VCaP (cell line): ENCODE data around the gene RSAD2.
A peak's percentile ranks its signal among the peaks of the same experiment; 100 is the strongest.

ENCODE experiments used
- H3K27ac ChIP-seq: fragments of 450-650 bp; 2 replicates; pipeline ENCODE4 v1.5.1; 2017
- CTCF ChIP-seq: fragments of 450-650 bp; conservative IDR thresholded peaks from 2 replicates; pipeline ENCODE4 v1.5.1; 2017; ENCODE audit warnings: mild to moderate bottlenecking, moderate library complexity

RSAD2 gene

DNA sequence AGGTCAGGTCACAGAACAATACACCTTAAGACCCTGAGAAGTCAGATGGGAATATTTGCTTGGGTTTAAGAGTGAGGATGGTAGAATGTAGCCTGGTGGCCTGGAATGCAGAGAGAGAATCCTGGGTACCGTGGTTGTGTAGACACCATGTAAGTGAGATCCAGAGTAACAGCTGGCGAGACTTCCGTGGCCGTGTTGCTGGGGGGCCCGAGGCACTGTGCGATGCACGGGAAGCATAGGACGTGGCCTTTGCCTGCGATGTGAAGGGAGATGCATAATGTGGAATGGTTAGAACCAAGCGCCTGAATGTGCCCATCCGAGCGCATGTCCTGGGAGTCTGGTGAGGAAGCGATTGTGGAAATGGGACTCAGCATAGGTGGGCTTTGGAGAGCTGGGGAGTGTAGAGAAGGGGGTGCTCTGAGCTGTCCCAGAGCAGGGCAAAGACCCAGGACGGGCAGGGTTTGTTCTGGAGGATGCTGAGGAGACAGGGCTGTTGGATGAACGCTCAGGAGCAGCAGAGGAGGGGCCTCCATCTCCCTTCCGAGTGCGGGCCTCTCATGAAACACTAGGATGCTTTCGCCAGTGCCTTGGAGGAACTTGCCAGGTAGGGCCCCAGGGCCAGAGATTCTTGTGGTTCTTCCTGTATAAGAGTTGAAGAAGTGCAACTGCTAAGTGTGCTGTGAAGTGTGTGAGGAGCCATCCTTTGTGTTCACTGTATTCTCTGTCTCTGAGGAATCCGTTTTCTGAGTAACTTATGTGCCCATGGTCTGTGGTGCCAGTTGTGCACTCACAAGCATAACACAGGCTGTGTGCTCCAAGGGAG, 46.7 kb downstream of the RSAD2 start:
- no peak for TF ChIP-seq CTCF
- peak overlapping the region; percentile 93 for H3K27ac ChIP-seq

DNA sequence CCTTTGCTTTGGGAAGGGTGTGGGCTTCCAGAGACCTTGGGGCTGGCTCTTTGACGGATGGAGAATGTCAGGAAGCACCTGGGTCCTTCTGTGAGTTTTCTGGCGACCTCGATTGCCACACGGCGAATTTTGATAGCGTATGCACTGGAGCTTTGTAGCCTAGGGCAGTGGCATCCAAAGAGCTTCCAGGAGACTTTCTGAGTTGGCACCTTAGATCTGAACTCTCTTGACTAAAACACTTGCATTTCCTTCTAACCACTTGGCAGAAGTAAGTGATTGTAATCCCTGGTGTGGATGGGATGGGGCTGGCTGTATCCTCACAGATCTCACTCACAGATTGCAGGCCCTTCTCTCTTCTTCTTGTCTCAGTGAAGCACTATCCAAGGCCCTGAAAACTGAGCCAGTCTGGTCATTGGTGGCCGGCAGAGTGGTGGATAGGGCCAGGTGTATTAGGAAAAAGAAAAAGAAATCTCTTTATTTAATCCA, 47.4 kb downstream of the RSAD2 start:
- H3K27ac ChIP-seq, result peak overlapping the region; percentile 93
- TF ChIP-seq CTCF, result no peak

- peak overlapping the region; percentile 93 for H3K27ac ChIP-seq
- TF ChIP-seq CTCF, result no peak
Measured at GRCh38 chr2:6926071-6926732, 48.6 kb downstream of the RSAD2 start.

GRCh38 chr2:6927186-6927585, 49.6 kb downstream of the RSAD2 start:
- H3K27ac ChIP-seq, result peak overlapping the region; percentile 93
- no peak for TF ChIP-seq CTCF

DNA sequence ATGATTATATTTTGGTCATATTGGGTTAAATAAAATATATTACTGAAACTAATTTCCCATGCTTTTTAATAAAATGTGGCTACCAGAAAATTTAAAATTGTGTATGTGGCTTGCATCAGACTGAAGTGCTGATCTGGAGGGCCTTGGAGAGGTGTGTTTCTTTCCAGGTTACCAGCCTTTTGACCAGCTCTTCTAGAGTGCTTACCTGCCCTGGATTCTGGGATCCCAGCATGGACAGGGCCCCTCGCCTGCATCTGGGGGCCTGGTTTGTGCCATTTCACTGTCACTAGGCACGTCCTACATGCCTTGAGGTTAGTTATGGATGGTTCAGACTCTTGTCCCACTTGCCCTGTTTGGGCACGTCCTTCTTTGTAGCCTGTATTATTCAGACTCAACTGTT, 50.2 kb downstream of the RSAD2 start:
- TF ChIP-seq CTCF, result no peak
- peak overlapping the region; percentile 93 for H3K27ac ChIP-seq

GRCh38 chr2:6928452-6928851, 50.9 kb downstream of the RSAD2 start:
- H3K27ac ChIP-seq, result peak overlapping the region; percentile 93
- no peak for TF ChIP-seq CTCF

DNA sequence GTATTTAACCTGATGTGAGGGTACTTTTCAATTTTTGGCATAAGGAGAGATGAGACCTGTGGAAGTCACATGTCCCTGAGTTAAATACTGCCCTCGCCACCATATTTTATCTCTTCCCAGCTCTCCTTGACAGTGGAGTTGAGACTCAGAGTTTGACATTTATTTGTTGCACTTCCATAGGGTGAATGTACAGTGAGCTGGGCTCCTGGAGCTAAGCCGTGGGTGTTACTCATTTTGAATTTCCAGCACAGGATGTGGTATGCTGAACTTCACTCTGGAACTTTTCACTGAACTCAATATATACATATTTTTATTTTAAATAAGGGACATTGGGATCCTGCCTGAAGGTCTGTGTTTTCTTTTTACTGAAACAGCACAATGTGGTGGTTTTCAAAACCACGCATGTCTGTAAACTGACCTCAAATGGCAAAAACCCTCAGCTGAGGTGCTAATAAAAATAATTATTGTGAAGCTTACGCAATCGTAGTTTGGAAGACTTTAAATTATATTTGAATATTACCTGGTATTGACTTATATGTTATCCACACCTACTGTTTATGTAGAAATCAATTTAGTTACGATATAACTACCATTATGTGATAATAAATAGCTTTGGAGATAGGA, 51.7 kb downstream of the RSAD2 start:
- H3K27ac ChIP-seq, result peak overlapping the region; percentile 93
- TF ChIP-seq CTCF, result no peak
